22Rv1 (cell line): Measurements from ENCODE around the gene SH3RF3.

ENCODE experiments used
- CTCF ChIP-seq: fragments of 450-650 bp; IDR thresholded peaks from 2 replicates; pipeline ENCODE4 v1.5.1; 2017; ENCODE audit warnings: mild to moderate bottlenecking
- ZFX ChIP-seq: fragments of 450-650 bp; IDR thresholded peaks from 2 replicates; pipeline ENCODE4 v1.6.1; 2017; ENCODE audit warnings: antibody characterized with exemption, borderline replicate concordance

GRCh38 chr2:109387778-109388469, 258.9 kb downstream of the SH3RF3 start:
- TF ChIP-seq CTCF (no peak), ZFX (no peak)
